Measurements from ENCODE around the gene CAP2. TPM values are rescaled to one million over a fixed set of nuclear protein-coding genes. Genes with fewer than 3 reads are reported as not detected.

Gene CAP2
- total and polyA plus RNA-seq, 12 donors, result 1.3 to 21.9 (median 11.9) TPM

GRCh38 chr6:17474289-17474688 lies 80.9 kb downstream of the CAP2 start:
- 79 to 89% (median 84%) methylated on average over 4 of the region's 4 CpGs for WGBS, 4 donors
- Histone ChIP-seq H3K27me3 (no peaks in the 10 kb centered on the region), H3K27ac (no peak overlapping the region), H3K4me3 (no peak overlapping the region), H3K4me1 (replicated peaks in 1 of 2) (peaks cover 3 to 22% of the 10 kb centered on the region in 2 donors), H3K9me3 (replicated peaks in 1 of 3) (no peaks in the 10 kb centered on the region), H3K36me3 (replicated peaks in 1 of 2) (no peaks in the 10 kb centered on the region)
- intact Hi-C loops (cut with DNase I), result no loop called here
- DNase-seq, result no peak
- TF ChIP-seq CTCF (IDR thresholded peaks at IDR 0.05) (no peak), POLR2A (IDR thresholded peaks at IDR 0.05) (no peak)

GRCh38 chr6:17475606-17476244 lies 82.3 kb downstream of the CAP2 start:
- DNase-seq, result no peak
- 78 to 92% (median 87%) methylated on average over 4 of the region's 4 CpGs for WGBS, 4 donors
- Histone ChIP-seq H3K9me3 (replicated peaks in 1 of 3) (no peaks in the 10 kb centered on the region), H3K36me3 (replicated peaks in 1 of 2) (no peaks in the 10 kb centered on the region), H3K27me3 (no peaks in the 10 kb centered on the region), H3K4me1 (replicated peaks in 1 of 2) (peaks cover 3 to 15% of the 10 kb centered on the region in 2 donors), H3K27ac (no peak overlapping the region), H3K4me3 (no peak overlapping the region)
- intact Hi-C loops (cut with DNase I), result no loop called here
- no peak for TF ChIP-seq CTCF (IDR thresholded peaks at IDR 0.05)
- TF ChIP-seq POLR2A (IDR thresholded peaks at IDR 0.05), result no peak

DNA sequence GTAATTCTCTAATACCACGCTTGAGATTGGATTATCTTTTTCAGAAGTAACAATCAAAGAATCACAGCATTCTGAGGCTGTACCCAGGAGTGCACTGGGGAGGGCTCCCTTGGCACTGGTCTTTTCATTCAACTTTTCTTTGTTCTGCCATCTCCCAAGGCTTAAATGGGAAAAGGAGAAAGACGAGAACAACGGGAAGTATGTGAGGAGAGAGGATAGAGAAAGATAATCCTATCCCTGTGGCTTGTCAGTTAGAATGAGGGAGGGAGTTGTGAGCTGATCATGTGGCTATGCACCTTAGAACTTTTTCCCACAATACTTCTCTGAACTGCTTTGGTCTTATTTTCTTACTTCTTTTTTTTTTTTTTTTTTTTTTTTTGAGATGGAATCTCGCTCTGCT lies 83.1 kb downstream of the CAP2 start:
- intact Hi-C loops (cut with DNase I), result no loop called here
- DNase-seq, result no peak
- Histone ChIP-seq H3K4me3 (no peak overlapping the region), H3K4me1 (replicated peaks in 1 of 2) (peaks cover under 1 to 8% of the 10 kb centered on the region in 2 donors), H3K36me3 (replicated peaks in 1 of 2) (no peaks in the 10 kb centered on the region), H3K27me3 (no peaks in the 10 kb centered on the region), H3K27ac (no peak overlapping the region), H3K9me3 (replicated peaks in 1 of 3) (no peaks in the 10 kb centered on the region)
- TF ChIP-seq CTCF (IDR thresholded peaks at IDR 0.05) (no peak), POLR2A (IDR thresholded peaks at IDR 0.05) (no peak)
- 84 to 95% (median 91%) methylated on average over 4 of the region's 4 CpGs for WGBS, 4 donors

DNA sequence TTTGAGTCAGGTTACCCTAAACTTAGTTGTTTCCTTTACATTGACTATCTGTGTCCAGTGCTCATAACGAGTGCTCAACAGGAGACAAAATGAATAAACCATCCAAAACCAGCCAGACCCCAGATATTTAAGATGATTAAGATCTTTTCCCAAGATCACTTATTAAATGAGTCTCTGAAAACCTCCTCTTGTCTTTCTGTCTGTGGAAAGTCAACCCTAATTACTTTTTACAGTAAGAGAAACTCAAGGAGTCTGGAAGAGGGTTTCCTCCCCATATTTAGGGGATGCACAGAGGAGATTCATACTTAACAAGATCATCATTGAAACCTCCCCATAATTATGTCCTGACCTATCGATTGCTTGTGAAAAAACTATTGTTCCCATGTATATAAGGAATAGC lies 84.0 kb downstream of the CAP2 start:
- Histone ChIP-seq H3K27me3 (no peaks in the 10 kb centered on the region), H3K4me1 (replicated peaks in 1 of 2) (peaks cover 0 to 8% of the 10 kb centered on the region in 2 donors), H3K27ac (no peak overlapping the region), H3K4me3 (no peak overlapping the region), H3K9me3 (replicated peaks in 1 of 3) (no peaks in the 10 kb centered on the region), H3K36me3 (replicated peaks in 1 of 2) (no peaks in the 10 kb centered on the region)
- no peak for DNase-seq
- intact Hi-C loops (cut with DNase I), result no loop called here
- TF ChIP-seq POLR2A (IDR thresholded peaks at IDR 0.05) (no peak), CTCF (IDR thresholded peaks at IDR 0.05) (no peak)
- 89 to 94% (median 93%) methylated on average over 2 of the region's 2 CpGs for WGBS, 4 donors
